Activated naive CD4-positive, alpha-beta T cell treated with anti-CD3 and anti-CD28 coated beads for 36 hours (primary cell): ENCODE data around the gene FNIP1. TPM values are rescaled to one million over a fixed set of nuclear protein-coding genes. Genes with fewer than 3 reads are reported as not detected.

Source experiments
- CTCF ChIA-PET: fragments of 350-600 bp; sonication (Branson Sonifier 250); formaldehyde crosslinking; loops from one replicate; lab custom pipeline; 2021; ENCODE audit warnings: antibody characterized with exemption; lab: Charles Lee
- DNase-seq: peaks from one replicate; pipeline ENCODE4 v3.0.0-alpha.2; 2020
- H3K27ac Mint-ChIP-seq: one replicate; pipeline ENCODE4 v1.8.0; 2021; ENCODE audit warnings: mild to moderate bottlenecking, mixed read lengths
- H3K27me3 Mint-ChIP-seq: one replicate; pipeline ENCODE4 v1.8.0; 2021; ENCODE audit warnings: low read depth, mixed read lengths
- H3K36me3 Mint-ChIP-seq: one replicate; pipeline ENCODE4 v1.8.0; 2021; ENCODE audit warnings: low read depth, mixed read lengths
- H3K4me1 Mint-ChIP-seq: one replicate; pipeline ENCODE4 v1.8.0; 2021; ENCODE audit warnings: low read depth, mixed read lengths
- H3K4me3 Mint-ChIP-seq: one replicate; pipeline ENCODE4 v1.8.0; 2021; ENCODE audit warnings: mild to moderate bottlenecking, moderate library complexity, mixed read lengths
- H3K9me3 Mint-ChIP-seq: one replicate; pipeline ENCODE4 v1.8.0; 2021; ENCODE audit warnings: mixed read lengths
- intact Hi-C: fragments of 100-400 bp; cut with micrococcal nuclease; formaldehyde crosslinking; loops from one replicate; pipeline ENCODE4 v1.15.1; 2023
- total RNA-seq, 2 experiments: library from RNA; stranded (reverse); gene quantifications; one replicate each; pipeline ENCODE4 v1.2.3, GENCODE V29; 2021

The FNIP1 gene
- total RNA-seq, 2 experiments from 2014 or later, result 16.8 to 17.8 TPM

- CTCF ChIA-PET, result interaction anchor here (0.6 to 0.7 kb wide), 2 partner anchors 14 to 141 kb away, joined by 3 read pairs; no protein-coding TSS in a partner anchor
- intact Hi-C loops, result loop anchor here (2.0 to 5.0 kb wide), 2 partner anchors 75 to 84 kb away; no protein-coding TSS in a partner anchor
- H3K4me3 Mint-ChIP-seq, result no peak overlapping the region
- H3K36me3 Mint-ChIP-seq, result peaks cover 38% of the 10 kb centered on the region
- no peaks in the 10 kb centered on the region for H3K9me3 Mint-ChIP-seq
- H3K27me3 Mint-ChIP-seq, result no peaks in the 10 kb centered on the region
- DNase-seq, result no peak
- H3K27ac Mint-ChIP-seq, result no peak overlapping the region
- H3K4me1 Mint-ChIP-seq, result peaks cover 23% of the 10 kb centered on the region
Measured at GRCh38 chr5:131672776-131673175, 124.0 kb downstream of the FNIP1 start.

GRCh38 chr5:131671994-131672655 lies 124.7 kb downstream of the FNIP1 start:
- intact Hi-C loops, result loop anchor here (2.0 to 5.0 kb wide), 3 partner anchors 37 to 83 kb away; partner anchors contain the start of gene RAPGEF6
- no peak overlapping the region for H3K4me3 Mint-ChIP-seq
- DNase-seq, result no peak
- H3K27me3 Mint-ChIP-seq, result no peaks in the 10 kb centered on the region
- CTCF ChIA-PET, result interaction anchor here (0.6 to 1.5 kb wide), 2 partner anchors 8 to 15 kb away, joined by 3 to 5 read pairs; no protein-coding TSS in a partner anchor
- no peak overlapping the region for H3K27ac Mint-ChIP-seq
- peaks cover 33% of the 10 kb centered on the region for H3K36me3 Mint-ChIP-seq
- no peaks in the 10 kb centered on the region for H3K9me3 Mint-ChIP-seq
- H3K4me1 Mint-ChIP-seq, result peaks cover 23% of the 10 kb centered on the region

DNA sequence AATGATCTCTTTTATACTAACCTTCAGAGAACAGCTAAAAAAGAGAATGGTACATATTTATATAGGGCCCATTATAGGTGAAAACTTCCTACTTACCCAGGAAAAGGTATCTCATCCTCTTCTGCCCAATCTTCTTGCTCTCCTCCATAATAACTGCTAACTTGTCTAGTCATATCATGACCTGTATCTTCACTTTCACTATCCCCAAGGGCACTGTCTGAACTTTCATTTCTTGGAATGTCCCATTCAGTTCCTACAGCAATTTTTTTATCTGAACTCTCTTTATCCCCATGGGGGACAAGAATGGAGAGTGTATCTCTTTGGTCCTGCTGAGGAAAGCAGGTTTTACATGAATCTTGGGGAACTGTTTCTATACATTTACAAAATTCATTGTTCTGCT lies 125.4 kb downstream of the FNIP1 start:
- Mint-ChIP-seq H3K27ac (no peak overlapping the region), H3K36me3 (peaks cover 28% of the 10 kb centered on the region), H3K4me3 (no peak overlapping the region), H3K27me3 (no peaks in the 10 kb centered on the region), H3K4me1 (peaks cover 23% of the 10 kb centered on the region), H3K9me3 (no peaks in the 10 kb centered on the region)
- no peak for DNase-seq
- CTCF ChIA-PET, result interaction anchor here (0.7 to 1.5 kb wide), 2 partner anchors 9 to 1086 kb away, joined by 3 to 5 read pairs; no protein-coding TSS in a partner anchor
- intact Hi-C loops, result loop anchor here (2.0 to 5.0 kb wide), 2 partner anchors 37 to 76 kb away; partner anchors contain the start of gene RAPGEF6

GRCh38 chr5:131664929-131665328 lies 131.9 kb downstream of the FNIP1 start:
- H3K9me3 Mint-ChIP-seq, result no peaks in the 10 kb centered on the region
- no peaks in the 10 kb centered on the region for H3K4me1 Mint-ChIP-seq
- no peak overlapping the region for H3K27ac Mint-ChIP-seq
- no peak for DNase-seq
- no peak overlapping the region for H3K4me3 Mint-ChIP-seq
- intact Hi-C loops, result no loop called here
- H3K27me3 Mint-ChIP-seq, result no peaks in the 10 kb centered on the region
- peaks cover 22% of the 10 kb centered on the region for H3K36me3 Mint-ChIP-seq
- CTCF ChIA-PET, result interaction anchor here (0.6 to 1.0 kb wide), 2 partner anchors 8 to 12 kb away, joined by 3 read pairs; no protein-coding TSS in a partner anchor

- CTCF ChIA-PET, result no interaction called here
- Mint-ChIP-seq H3K4me1 (peaks cover 3% of the 10 kb centered on the region), H3K9me3 (no peaks in the 10 kb centered on the region), H3K4me3 (no peak overlapping the region), H3K27me3 (no peaks in the 10 kb centered on the region), H3K36me3 (peaks cover 22% of the 10 kb centered on the region), H3K27ac (no peak overlapping the region)
- intact Hi-C loops, result no loop called here
- DNase-seq, result no peak
Measured at GRCh38 chr5:131661933-131662332, 134.9 kb downstream of the FNIP1 start.

- CTCF ChIA-PET, result no interaction called here
- Mint-ChIP-seq H3K27me3 (no peaks in the 10 kb centered on the region), H3K9me3 (no peaks in the 10 kb centered on the region), H3K4me3 (no peak overlapping the region), H3K27ac (no peak overlapping the region), H3K4me1 (peaks cover 6% of the 10 kb centered on the region), H3K36me3 (peaks cover 22% of the 10 kb centered on the region)
- intact Hi-C loops, result no loop called here
- no peak for DNase-seq
Measured at GRCh38 chr5:131659841-131660240, 137.0 kb downstream of the FNIP1 start.

- no peak overlapping the region for H3K27ac Mint-ChIP-seq
- intact Hi-C loops, result no loop called here
- no peaks in the 10 kb centered on the region for H3K9me3 Mint-ChIP-seq
- peaks cover 25% of the 10 kb centered on the region for H3K36me3 Mint-ChIP-seq
- H3K4me3 Mint-ChIP-seq, result no peak overlapping the region
- DNase-seq, result no peak
- H3K4me1 Mint-ChIP-seq, result peaks cover 6% of the 10 kb centered on the region
- no peaks in the 10 kb centered on the region for H3K27me3 Mint-ChIP-seq
- CTCF ChIA-PET, result no interaction called here
Measured at GRCh38 chr5:131659290-131659689, 137.5 kb downstream of the FNIP1 start.

DNA sequence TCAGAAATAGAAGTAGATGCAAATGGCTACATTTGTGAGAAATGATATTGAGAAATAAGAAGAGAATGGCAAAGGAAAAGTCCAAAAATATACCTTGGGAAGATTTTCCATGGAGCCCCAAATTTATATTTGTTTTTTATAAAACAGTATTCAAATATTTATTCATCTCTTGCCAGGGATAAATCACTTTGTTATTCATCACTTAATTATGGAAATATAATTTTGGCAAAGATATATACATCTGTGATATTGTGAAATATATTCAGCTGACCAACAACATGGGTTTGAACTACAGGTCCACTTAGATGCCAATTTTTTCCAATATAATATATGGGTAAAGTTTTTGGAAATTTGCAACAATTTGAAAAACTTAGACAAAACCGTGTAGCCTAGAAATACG lies 142.0 kb downstream of the FNIP1 start:
- peaks cover 29% of the 10 kb centered on the region for H3K36me3 Mint-ChIP-seq
- H3K9me3 Mint-ChIP-seq, result no peaks in the 10 kb centered on the region
- CTCF ChIA-PET, result no interaction called here
- no peak overlapping the region for H3K27ac Mint-ChIP-seq
- no peak for DNase-seq
- peaks cover 6% of the 10 kb centered on the region for H3K4me1 Mint-ChIP-seq
- intact Hi-C loops, result no loop called here
- no peak overlapping the region for H3K4me3 Mint-ChIP-seq
- no peaks in the 10 kb centered on the region for H3K27me3 Mint-ChIP-seq

DNA sequence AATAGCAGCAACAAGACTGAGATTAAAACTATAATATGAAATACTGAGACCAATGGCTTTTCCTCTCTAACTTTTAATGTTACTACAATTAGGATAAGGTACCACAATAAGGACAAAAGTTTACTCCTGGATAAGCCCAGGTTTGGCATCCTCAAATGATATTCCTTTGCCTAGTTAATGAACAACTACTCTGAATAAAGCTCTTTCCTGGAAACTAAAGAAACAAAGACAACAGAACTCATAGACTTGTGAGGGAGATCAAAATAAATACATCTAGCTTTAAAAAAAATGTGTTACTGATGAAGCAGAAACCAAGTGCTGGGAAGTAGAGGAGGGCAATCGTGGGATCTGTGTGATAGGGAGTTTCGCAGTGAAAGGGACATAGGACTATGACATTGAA lies 142.5 kb downstream of the FNIP1 start:
- Mint-ChIP-seq H3K27ac (no peak overlapping the region), H3K4me3 (no peak overlapping the region), H3K27me3 (no peaks in the 10 kb centered on the region), H3K4me1 (peaks cover 6% of the 10 kb centered on the region), H3K9me3 (no peaks in the 10 kb centered on the region), H3K36me3 (peaks cover 27% of the 10 kb centered on the region)
- intact Hi-C loops, result no loop called here
- CTCF ChIA-PET, result no interaction called here
- no peak for DNase-seq

DNA sequence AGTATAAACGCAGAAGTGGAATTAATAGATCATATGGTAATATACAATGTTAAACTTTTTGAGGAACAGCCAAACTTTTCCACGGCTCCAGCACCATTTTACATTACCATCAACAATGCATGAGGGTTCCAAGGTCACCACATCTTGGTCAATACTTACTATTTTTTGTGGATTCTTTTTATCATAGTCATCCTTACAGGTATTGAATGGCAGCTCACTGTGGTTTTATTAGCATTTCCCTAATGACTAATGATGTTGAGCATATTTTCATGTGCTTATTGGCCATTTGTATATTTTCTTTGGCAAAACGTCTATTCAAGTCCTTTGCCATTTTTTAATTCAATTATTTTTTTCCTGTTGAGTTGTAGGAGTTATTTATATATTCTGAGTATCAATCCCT lies 147.7 kb downstream of the FNIP1 start:
- no peak overlapping the region for H3K4me3 Mint-ChIP-seq
- H3K4me1 Mint-ChIP-seq, result no peaks in the 10 kb centered on the region
- intact Hi-C loops, result no loop called here
- no peaks in the 10 kb centered on the region for H3K27me3 Mint-ChIP-seq
- H3K9me3 Mint-ChIP-seq, result no peaks in the 10 kb centered on the region
- no peak for DNase-seq
- H3K27ac Mint-ChIP-seq, result no peak overlapping the region
- CTCF ChIA-PET, result no interaction called here
- H3K36me3 Mint-ChIP-seq, result peaks cover 28% of the 10 kb centered on the region

DNA sequence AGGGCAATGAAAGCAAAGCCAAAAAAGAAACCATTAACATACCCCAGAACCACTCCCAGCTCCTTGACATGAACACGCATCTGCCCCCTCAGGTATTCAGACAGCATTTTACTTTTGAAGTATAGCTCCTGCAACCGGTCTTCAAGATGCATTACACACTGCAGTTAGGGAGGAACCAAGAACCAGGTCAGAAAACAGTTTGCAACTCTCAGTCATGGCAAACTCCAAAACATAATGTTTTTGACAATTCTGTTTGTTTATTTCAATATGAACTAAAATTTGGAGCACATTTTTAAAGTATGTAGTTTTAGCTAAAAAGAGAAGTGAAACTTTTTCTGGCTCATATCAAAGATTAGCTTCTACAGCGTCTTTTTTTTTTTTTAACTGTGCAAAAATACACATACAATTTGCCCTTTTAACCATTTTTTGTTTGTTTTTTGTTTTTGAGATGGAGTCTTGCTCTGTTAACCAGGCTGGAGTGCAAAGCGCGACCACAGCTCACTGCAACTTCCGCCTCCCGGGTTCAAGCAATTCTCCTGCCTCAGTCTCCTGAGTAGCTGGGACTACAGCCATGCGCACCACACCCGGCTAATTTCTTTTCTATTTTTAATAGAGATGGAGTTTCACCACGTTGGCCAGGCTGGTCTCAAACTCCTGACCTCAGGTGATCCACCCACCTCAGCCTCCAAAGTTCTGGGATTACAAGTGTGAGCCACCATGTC lies 149.6 kb downstream of the FNIP1 start:
- Mint-ChIP-seq H3K4me3 (no peak overlapping the region), H3K27ac (no peak overlapping the region), H3K27me3 (no peaks in the 10 kb centered on the region), H3K36me3 (peaks cover 24% of the 10 kb centered on the region), H3K9me3 (no peaks in the 10 kb centered on the region), H3K4me1 (no peaks in the 10 kb centered on the region)
- CTCF ChIA-PET, result interaction anchor here (0.6 to 1.3 kb wide), 2 partner anchors 33 to 158 kb away, joined by 3 read pairs; no protein-coding TSS in a partner anchor
- intact Hi-C loops, result no loop called here
- DNase-seq, result no peak

DNA sequence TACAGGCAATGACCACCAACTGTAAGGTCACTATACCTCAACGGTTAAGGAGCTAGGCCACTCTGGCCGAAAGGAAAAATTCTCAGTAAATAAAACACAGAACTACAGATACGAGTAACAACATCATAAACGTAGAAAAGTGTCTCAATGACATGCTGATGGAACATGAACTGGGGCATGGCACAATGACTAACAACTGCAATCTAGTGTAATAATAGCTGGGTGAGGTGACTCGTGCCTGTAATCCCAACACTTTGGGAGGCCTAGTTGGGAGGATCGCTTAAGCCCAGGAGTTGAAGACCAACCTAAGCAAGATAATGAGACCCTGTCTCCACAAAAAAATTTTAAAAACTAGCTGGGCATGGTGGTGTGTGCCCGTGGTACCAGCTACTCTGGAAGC lies 152.0 kb downstream of the FNIP1 start:
- Mint-ChIP-seq H3K4me3 (no peak overlapping the region), H3K4me1 (peaks cover 11% of the 10 kb centered on the region), H3K36me3 (peaks cover 10% of the 10 kb centered on the region), H3K9me3 (no peaks in the 10 kb centered on the region), H3K27me3 (no peaks in the 10 kb centered on the region), H3K27ac (no peak overlapping the region)
- intact Hi-C loops, result no loop called here
- DNase-seq, result no peak
- CTCF ChIA-PET, result interaction anchor here (0.7 kb wide), 1 partner anchor 62 kb away, joined by 3 read pairs; no protein-coding TSS in a partner anchor
